Measurements from ENCODE around the gene CLDN10. TPM values are rescaled to one million over a fixed set of nuclear protein-coding genes. Genes with fewer than 3 reads are reported as not detected.

The CLDN10 gene
- total RNA-seq, 1 experiment from 2014 or later = 10.5 TPM

GRCh38 chr13:95614641-95615245, 62.2 kb downstream of the CLDN10 start:
- DNase-seq (ENCODE audit: low read depth, low spot score) = no peak
- intact Hi-C loops (cut with micrococcal nuclease; ENCODE audit: unreplicated experiment) (no loop called here), in situ Hi-C loops (cut with HindIII; ENCODE audit: low pct_unique_long_range_greater_than_20kb, low sequenced_read_pairs) (no loop called here)
- H3K4me1 ChIP-seq (ENCODE audit: control insufficient read depth, insufficient read depth, low read length) = no peaks in the 10 kb centered on the region
- BruUV-seq (replicated peaks) = no TSS peak
- CTCF ChIA-PET = no interaction called here
- no peak overlapping the region for H3K4me3 ChIP-seq (ENCODE audit: low read depth in 2 of 2, low read length in 2 of 2)
- POLR2A ChIA-PET = no interaction called here
- no peaks in the 10 kb centered on the region for H3K27me3 ChIP-seq (ENCODE audit: control insufficient read depth, insufficient read depth, low read length)
- no peak overlapping the region for H3K27ac ChIP-seq (ENCODE audit: low read length)
- no peak for ATAC-seq
- TF ChIP-seq SIN3A (IDR thresholded peaks at IDR 0.05; ENCODE audit: borderline replicate concordance, insufficient read depth, low read depth, low read length) (no peak), POLR2AphosphoS5 (IDR thresholded peaks at IDR 0.05; ENCODE audit: low read depth, low read length) (no peak), REST (IDR thresholded peaks at IDR 0.05; ENCODE audit: insufficient read depth in 1 of 2, low read depth in 2 of 2, low read length in 1 of 2) (no peak), TCF7L2 (IDR thresholded peaks at IDR 0.05; ENCODE audit: low read depth, low read length) (no peak)
- TF ChIP-seq, protein P1, sequence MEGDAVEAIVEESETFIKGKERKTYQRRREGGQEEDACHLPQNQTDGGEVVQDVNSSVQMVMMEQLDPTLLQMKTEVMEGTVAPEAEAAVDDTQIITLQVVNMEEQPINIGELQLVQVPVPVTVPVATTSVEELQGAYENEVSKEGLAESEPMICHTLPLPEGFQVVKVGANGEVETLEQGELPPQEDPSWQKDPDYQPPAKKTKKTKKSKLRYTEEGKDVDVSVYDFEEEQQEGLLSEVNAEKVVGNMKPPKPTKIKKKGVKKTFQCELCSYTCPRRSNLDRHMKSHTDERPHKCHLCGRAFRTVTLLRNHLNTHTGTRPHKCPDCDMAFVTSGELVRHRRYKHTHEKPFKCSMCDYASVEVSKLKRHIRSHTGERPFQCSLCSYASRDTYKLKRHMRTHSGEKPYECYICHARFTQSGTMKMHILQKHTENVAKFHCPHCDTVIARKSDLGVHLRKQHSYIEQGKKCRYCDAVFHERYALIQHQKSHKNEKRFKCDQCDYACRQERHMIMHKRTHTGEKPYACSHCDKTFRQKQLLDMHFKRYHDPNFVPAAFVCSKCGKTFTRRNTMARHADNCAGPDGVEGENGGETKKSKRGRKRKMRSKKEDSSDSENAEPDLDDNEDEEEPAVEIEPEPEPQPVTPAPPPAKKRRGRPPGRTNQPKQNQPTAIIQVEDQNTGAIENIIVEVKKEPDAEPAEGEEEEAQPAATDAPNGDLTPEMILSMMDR (IDR thresholded peaks at IDR 0.05) = no peak
- no peaks in the 10 kb centered on the region for H3K9me3 ChIP-seq (ENCODE audit: control insufficient read depth, insufficient read depth, low read depth, low read length)
- peaks cover 5% of the 10 kb centered on the region for H3K36me3 ChIP-seq (ENCODE audit: control insufficient read depth, insufficient read depth, low read length)

- intact Hi-C loops (cut with micrococcal nuclease; ENCODE audit: unreplicated experiment) (no loop called here), in situ Hi-C loops (cut with HindIII; ENCODE audit: low pct_unique_long_range_greater_than_20kb, low sequenced_read_pairs) (no loop called here)
- Histone ChIP-seq H3K36me3 (ENCODE audit: control insufficient read depth, insufficient read depth, low read length) (peaks cover 5% of the 10 kb centered on the region), H3K4me3 (ENCODE audit: low read depth in 2 of 2, low read length in 2 of 2) (no peak overlapping the region), H3K4me1 (ENCODE audit: control insufficient read depth, insufficient read depth, low read length) (no peaks in the 10 kb centered on the region), H3K9me3 (ENCODE audit: control insufficient read depth, insufficient read depth, low read depth, low read length) (no peaks in the 10 kb centered on the region), H3K27ac (ENCODE audit: low read length) (no peak overlapping the region), H3K27me3 (ENCODE audit: control insufficient read depth, insufficient read depth, low read length) (no peaks in the 10 kb centered on the region)
- CTCF ChIA-PET = no interaction called here
- POLR2A ChIA-PET = no interaction called here
- DNase-seq (ENCODE audit: low read depth, low spot score) (no peak), ATAC-seq (no peak)
- no TSS peak for BruUV-seq (replicated peaks)
- TF ChIP-seq SIN3A (IDR thresholded peaks at IDR 0.05; ENCODE audit: borderline replicate concordance, insufficient read depth, low read depth, low read length) (no peak), POLR2AphosphoS5 (IDR thresholded peaks at IDR 0.05; ENCODE audit: low read depth, low read length) (no peak), TCF7L2 (IDR thresholded peaks at IDR 0.05; ENCODE audit: low read depth, low read length) (no peak)
- TF ChIP-seq, protein P1 (IDR thresholded peaks at IDR 0.05) = no peak
Observed at GRCh38 chr13:95615539-95615938, 63.0 kb downstream of the CLDN10 start.
